GM12872 (cell line): ENCODE results near the gene HGFAC.

ENCODE experiments used
- TF ChIP-seq, protein P1 (sequence below): IDR thresholded peaks from 3 replicates; pipeline ENCODE4 v1.5.1; 2011; ENCODE audit warnings: low read depth, mild to moderate bottlenecking, low read length, moderate library complexity; ENCODE audit not compliant: insufficient read depth

The HGFAC gene

DNA sequence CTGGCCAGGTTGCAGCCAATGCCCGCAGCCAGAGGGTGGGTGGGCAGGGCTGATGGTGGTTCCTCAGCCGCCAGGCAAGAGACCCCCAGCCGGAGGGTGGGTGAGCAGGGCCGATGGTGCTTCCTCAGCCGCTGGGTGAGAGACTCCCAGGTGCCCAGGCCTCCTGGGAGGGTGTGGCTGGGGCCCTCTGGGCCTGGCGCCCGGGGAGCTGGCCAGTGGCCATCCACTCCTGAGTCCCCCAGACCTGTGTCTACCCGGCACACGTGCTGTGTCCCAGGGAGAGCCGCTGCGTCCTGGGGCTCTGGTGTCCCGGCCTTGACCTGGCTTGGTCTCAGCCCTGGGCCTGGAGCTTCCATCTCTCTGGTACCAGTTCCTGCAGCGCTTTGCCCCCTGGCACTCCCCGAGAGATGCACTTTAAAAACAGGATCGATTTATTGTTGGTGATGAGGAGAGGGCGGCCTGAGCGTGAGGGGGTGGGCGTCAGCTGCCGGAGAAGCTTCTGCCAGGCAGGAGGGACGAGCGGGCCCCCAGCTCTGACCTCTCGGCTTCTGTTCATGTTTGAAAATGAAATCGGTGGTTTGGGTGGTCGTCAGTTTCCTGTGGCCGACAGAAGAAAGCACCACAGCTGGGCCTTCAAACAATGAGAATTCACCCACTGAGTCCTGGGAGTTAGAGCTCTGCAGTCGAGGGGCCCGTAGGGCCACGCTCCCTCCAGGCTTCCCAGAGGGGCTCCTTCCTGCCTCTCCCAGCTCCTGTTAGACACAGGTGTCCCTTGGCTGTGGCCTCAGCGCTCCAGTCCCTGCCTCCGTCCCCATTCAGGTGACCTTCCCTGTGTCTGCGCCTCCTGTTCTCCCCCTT is 27.8 kb downstream of the HGFAC start:
- TF ChIP-seq, protein P1, sequence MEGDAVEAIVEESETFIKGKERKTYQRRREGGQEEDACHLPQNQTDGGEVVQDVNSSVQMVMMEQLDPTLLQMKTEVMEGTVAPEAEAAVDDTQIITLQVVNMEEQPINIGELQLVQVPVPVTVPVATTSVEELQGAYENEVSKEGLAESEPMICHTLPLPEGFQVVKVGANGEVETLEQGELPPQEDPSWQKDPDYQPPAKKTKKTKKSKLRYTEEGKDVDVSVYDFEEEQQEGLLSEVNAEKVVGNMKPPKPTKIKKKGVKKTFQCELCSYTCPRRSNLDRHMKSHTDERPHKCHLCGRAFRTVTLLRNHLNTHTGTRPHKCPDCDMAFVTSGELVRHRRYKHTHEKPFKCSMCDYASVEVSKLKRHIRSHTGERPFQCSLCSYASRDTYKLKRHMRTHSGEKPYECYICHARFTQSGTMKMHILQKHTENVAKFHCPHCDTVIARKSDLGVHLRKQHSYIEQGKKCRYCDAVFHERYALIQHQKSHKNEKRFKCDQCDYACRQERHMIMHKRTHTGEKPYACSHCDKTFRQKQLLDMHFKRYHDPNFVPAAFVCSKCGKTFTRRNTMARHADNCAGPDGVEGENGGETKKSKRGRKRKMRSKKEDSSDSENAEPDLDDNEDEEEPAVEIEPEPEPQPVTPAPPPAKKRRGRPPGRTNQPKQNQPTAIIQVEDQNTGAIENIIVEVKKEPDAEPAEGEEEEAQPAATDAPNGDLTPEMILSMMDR = no peak

DNA sequence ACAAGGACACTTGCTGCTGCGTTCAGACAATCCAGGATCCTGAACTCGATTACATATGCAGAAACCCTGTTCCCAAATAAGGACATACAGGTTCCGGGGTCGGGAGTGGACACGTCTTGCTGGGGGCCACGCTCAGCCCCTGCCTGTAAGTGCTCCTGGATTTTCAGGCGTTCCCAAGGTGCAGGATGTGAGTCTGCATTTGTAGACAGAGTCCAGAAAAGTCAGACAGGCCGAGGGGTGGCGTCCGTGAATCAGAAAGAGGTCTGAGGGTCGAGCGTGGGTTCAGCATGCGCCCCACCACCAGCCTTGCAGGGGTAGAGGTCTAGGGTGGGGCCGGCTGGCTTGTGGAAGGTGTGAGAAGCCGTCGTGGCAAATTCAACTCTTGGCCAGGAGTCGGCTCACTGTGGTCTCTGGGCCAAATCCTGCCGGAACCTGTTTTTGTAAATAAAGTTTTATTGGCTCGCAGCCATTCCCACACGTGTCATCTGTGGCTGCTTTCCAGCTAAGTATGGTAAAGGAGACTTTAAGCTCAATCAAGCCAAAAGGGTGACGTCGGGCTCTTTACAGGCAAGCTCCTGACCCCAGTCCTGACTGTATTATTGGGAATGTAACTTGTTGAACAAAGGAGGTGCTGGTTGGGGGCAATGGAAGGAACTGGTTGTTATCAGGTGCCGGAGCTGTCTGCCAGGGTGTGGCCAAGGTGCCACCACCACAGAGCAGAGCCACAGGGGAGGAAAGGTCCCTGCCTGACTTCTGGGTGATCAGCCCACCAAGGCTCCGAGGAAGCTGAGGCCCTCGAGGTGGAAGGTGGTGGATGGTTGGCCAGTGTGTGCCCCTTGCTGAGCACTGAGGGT is 28.7 kb downstream of the HGFAC start:
- TF ChIP-seq, protein P1 = no peak

DNA sequence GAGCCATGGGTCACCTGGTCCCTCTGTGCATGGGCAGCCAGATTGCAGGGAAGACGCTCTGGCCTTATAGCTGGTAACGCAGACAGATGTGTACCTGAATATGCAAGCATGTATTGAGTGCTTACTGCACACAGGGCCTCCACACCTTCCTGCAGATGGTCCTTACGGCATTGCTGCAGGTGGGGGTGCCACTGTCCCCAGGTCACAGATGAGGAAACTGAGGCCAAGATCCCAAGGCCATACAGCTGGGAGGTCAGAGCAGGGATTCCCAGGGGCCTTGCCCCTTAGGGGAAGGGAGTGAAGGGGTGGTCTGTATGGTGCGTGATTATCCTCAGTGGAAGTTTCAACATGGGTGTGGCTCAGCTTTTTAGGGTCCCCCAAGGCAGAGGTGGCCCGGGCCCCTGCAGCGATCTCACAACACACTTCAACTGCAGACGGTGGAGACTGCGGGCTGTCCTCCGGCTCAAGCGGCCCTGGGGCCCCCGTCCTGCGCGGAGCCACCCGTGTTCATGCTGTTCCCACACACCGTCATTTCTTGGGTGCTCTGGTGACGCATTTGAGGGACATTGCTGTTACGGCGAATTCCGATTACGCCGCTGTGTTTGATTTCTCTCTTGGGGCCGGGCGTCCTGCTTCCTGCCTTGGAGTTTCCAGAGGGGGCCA is 29.5 kb downstream of the HGFAC start:
- TF ChIP-seq, protein P1 = no peak

DNA sequence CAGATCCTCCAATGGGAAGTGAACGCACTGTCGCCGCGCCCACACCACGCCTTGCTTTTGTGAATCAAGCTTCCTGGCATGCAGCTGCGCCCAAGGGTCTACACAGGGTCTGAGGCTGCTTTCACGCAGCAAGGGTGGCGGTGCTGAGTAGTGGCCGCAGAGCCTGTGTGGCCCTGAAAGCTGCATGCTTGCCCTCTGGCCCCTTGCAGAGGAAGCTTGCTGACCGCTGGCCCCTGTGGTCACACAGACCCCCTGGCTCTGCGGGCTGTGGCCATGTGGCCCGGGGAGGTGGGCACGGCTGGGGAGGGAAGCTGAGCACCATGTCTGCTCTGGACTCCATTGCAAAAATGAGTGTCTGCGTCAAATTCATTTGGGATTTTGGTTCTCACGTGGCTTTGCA is 30.1 kb downstream of the HGFAC start:
- TF ChIP-seq, protein P1 = no peak

DNA sequence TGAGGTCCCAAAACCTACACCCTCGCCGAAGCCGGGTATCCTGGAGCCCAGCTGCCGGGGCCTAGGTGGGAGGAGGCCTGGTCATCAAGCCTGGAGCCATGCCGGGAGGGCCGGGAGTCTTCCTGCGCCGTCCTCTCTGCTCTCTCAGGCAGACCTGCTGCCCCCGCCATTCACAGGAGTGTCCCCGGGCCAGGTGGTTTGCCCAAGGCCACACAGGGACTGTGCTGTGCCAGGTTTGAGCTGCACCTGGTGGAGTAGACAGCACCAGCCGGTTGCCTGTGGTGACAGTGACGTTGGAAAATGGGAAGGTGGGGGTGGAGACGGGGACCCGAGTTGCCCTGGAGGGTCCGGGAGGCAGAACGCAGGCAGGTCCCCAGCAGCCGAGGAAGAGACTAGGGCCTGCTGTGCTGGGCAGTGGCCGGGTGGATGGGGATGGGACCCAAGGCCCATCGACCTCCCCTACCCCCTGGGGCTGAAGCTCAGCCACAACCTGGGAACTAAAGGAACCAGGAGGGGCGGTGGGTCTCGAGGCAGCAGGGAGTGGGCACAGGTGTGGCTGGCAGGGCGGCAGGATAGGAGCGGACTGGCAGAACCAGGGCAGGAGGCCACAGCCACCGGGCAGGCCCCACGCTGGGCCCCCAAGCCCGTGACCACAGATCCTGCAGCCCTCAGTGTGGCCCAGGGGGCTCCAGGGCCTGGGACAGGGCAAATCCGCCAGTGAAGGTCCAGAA is 30.8 kb downstream of the HGFAC start:
- TF ChIP-seq, protein P1 = no peak

DNA sequence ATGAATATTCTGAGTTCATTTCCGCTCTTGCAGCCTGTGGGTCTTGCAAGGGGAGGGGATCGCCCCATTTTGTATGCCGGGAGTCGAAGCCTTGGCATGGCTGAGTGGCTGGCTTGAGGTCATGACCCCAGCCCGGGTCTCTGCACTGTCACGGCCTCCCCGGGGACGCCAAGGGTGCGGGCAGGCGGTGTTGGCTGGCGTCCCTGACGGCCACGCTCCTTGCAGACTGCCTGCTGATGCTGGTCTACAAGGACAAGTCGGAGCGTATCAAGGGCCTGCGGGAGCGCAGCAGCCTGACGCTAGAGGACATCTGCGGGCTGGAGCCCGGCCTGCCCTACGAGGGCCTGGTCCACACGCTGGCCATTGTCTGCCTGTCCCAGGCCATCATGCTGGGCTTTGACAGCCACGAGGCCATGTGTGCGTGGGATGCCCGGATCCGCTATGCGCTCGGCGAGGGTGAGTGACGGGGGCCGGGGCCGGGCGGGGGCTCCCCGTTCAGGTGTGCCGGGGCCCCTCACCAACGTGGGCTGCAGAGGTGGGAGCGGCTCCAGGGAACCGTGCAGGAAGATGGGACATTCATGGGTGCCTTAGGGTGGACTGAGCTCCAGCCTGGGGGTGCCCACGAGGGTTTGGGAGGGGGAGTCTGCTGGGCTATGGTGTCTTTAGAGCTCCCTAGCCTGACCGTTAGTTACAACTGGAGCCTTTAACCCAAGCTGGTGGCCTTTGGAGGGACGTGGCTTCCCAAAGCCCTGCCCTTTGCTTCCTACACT is 31.6 kb downstream of the HGFAC start:
- TF ChIP-seq, protein P1 = no peak
